Breast epithelium (tissue), 3 donors: ENCODE results near the gene ARID1B.

Experiments
- CTCF ChIP-seq, 3 donors: fragments of 450-650 bp; IDR thresholded peaks; one replicate each; pipeline ENCODE4 v1.5.1; 2016 to 2017; ENCODE audit warnings: antibody characterized with exemption in 3 of 3, mild to moderate bottlenecking in 3 of 3, moderate library complexity in 3 of 3
- POLR2A ChIP-seq: fragments of 450-650 bp; IDR thresholded peaks from one replicate; pipeline ENCODE4 v1.6.1; 2016; ENCODE audit warnings: antibody characterized with exemption, mild to moderate bottlenecking, moderate library complexity

GRCh38 chr6:157163434-157164159, 386.4 kb downstream of the ARID1B start:
- TF ChIP-seq CTCF (IDR thresholded peaks at IDR 0.05) (no peak), POLR2A (no peak)
